GM10248 (cell line): ENCODE results near the gene ZNF444.
"Not testable (repeated sequence)": the region's sequence is repeated elsewhere in the genome, so short reads cannot be mapped to it uniquely, and the experiment has no call there.

Source experiments
- CTCF ChIA-PET: fragments of 300-600 bp; sonication (Branson Sonifier 250); formaldehyde crosslinking; extraction: SDS; loops from one replicate; lab custom pipeline; 2021; ENCODE audit warnings: antibody characterized with exemption; lab: Yijun Ruan, JAX
- POLR2A ChIA-PET: fragments of 350-650 bp; sonication (Branson Sonifier 250); formaldehyde crosslinking; extraction: SDS; loops from one replicate; lab custom pipeline; 2020; ENCODE audit warnings: antibody characterized with exemption; lab: Yijun Ruan, JAX
- DNase-seq: peaks from one replicate; pipeline ENCODE4 v3.0.0; 2012; ENCODE audit errors: extremely low spot score
- CTCF ChIP-seq: IDR thresholded peaks from 2 replicates; pipeline ENCODE4 v1.5.1; 2012; ENCODE audit warnings: mild to moderate bottlenecking, low read depth; ENCODE audit errors: extremely low read depth, missing control alignments, control extremely low read depth

Gene ZNF444

GRCh38 chr19:56199687-56200086 lies 58.6 kb downstream of the ZNF444 start:
- ChIA-PET POLR2A (no interaction called here), CTCF (no interaction called here)
- TF ChIP-seq CTCF: no peak
- no peak for DNase-seq

GRCh38 chr19:56201973-56202372 lies 60.9 kb downstream of the ZNF444 start, which contains the start of gene ZSCAN5C:
TSS of gene ZSCAN5C (plus strand) at chr19:56202273. CDS start at chr19:56205914, 3,641 bp downstream.
- TF ChIP-seq CTCF: no peak
- ChIA-PET POLR2A (no interaction called here), CTCF (no interaction called here)
- DNase-seq: no peak

GRCh38 chr19:56207581-56207980 lies 66.5 kb downstream of the ZNF444 start:
- POLR2A ChIA-PET, CTCF ChIA-PET, DNase-seq: not testable (repeated sequence)

GRCh38 chr19:56209091-56209490 lies 68.0 kb downstream of the ZNF444 start:
- POLR2A ChIA-PET: no interaction called here
- CTCF ChIA-PET: no interaction called here
- DNase-seq: no peak
- no peak for TF ChIP-seq CTCF

GRCh38 chr19:56210036-56210435 lies 68.9 kb downstream of the ZNF444 start:
- DNase-seq, POLR2A ChIA-PET, CTCF ChIA-PET: not testable (repeated sequence)
